ENCODE measurements around the gene OR2G6.
"Not testable (repeated sequence)": the region's sequence is repeated elsewhere in the genome, so short reads cannot be mapped to it uniquely, and the experiment has no call there.

Gene OR2G6

GRCh38 chr1:248507773-248508172, at the start of gene OR2G6:
Gene OR2G6 (plus strand): TSS chr1:248508073. CDS start chr1:248521647, 13,574 bp downstream.
- not testable (repeated sequence) for DNase-seq (ENCODE audit: low read depth)

GRCh38 chr1:248459117-248459516, 48.8 kb upstream of the OR2G6 start:
- DNase-seq (ENCODE audit: low read depth) = not testable (repeated sequence)

GRCh38 chr1:248471154-248471553, 36.7 kb upstream of the OR2G6 start:
- DNase-seq (ENCODE audit: low read depth) = no peak

- not testable (repeated sequence) for DNase-seq (ENCODE audit: low read depth)
Observed at GRCh38 chr1:248472111-248472510, 35.8 kb upstream of the OR2G6 start.

GRCh38 chr1:248473051-248473450, 34.8 kb upstream of the OR2G6 start, which contains the start of gene OR2T3:
Gene OR2T3 (plus strand): TSS chr1:248473351. CDS start chr1:248473351, 0 bp downstream.
- not testable (repeated sequence) for DNase-seq (ENCODE audit: low read depth)

- DNase-seq (ENCODE audit: low read depth) = not testable (repeated sequence)
Observed at GRCh38 chr1:248475660-248476059, 32.2 kb upstream of the OR2G6 start.

- DNase-seq (ENCODE audit: low read depth) = not testable (repeated sequence)
Observed at GRCh38 chr1:248481686-248482579, 25.9 kb upstream of the OR2G6 start.

GRCh38 chr1:248488289-248488688, 19.6 kb upstream of the OR2G6 start, which contains the start of gene OR2T5:
Gene OR2T5 (plus strand): TSS chr1:248488589. CDS start chr1:248488589, 0 bp downstream.
- DNase-seq (ENCODE audit: low read depth) = not testable (repeated sequence)

- not testable (repeated sequence) for DNase-seq (ENCODE audit: low read depth)
Observed at GRCh38 chr1:248496661-248497060, 11.2 kb upstream of the OR2G6 start.

GRCh38 chr1:248500305-248501035, 7.4 kb upstream of the OR2G6 start:
- not testable (repeated sequence) for DNase-seq (ENCODE audit: low read depth)

- DNase-seq (ENCODE audit: low read depth) = not testable (repeated sequence)
Observed at GRCh38 chr1:248510217-248510616, 2.3 kb downstream of the OR2G6 start.

GRCh38 chr1:248521856-248522255, 14.0 kb downstream of the OR2G6 start:
- no peak for DNase-seq (ENCODE audit: low read depth)

- DNase-seq (ENCODE audit: low read depth) = not testable (repeated sequence)
Observed at GRCh38 chr1:248537449-248537848, 29.6 kb downstream of the OR2G6 start.

GRCh38 chr1:248547383-248547782, 39.5 kb downstream of the OR2G6 start:
- DNase-seq (ENCODE audit: low read depth) = not testable (repeated sequence)

- not testable (repeated sequence) for DNase-seq (ENCODE audit: low read depth)
Observed at GRCh38 chr1:248551027-248551426, 43.2 kb downstream of the OR2G6 start.

- DNase-seq (ENCODE audit: low read depth) = not testable (repeated sequence)
Observed at GRCh38 chr1:248562672-248563071, 54.8 kb downstream of the OR2G6 start, which contains the start of gene OR2T29. Gene OR2T29 (minus strand): TSS chr1:248562772. CDS start chr1:248559491, 3,281 bp downstream.

- DNase-seq (ENCODE audit: low read depth) = not testable (repeated sequence)
Observed at GRCh38 chr1:248565530-248566373, 57.9 kb downstream of the OR2G6 start.

GRCh38 chr1:248569049-248569448, 61.2 kb downstream of the OR2G6 start:
- not testable (repeated sequence) for DNase-seq (ENCODE audit: low read depth)

- not testable (repeated sequence) for DNase-seq (ENCODE audit: low read depth)
Observed at GRCh38 chr1:248570811-248571210, 62.9 kb downstream of the OR2G6 start.

GRCh38 chr1:248572049-248572448, 64.2 kb downstream of the OR2G6 start:
- DNase-seq (ENCODE audit: low read depth) = not testable (repeated sequence)

- not testable (repeated sequence) for DNase-seq (ENCODE audit: low read depth)
Observed at GRCh38 chr1:248573856-248574255, 66.0 kb downstream of the OR2G6 start.
